PC-3 (cell line): Measurements from ENCODE around the gene PRKCE. TPM values are rescaled to one million over a fixed set of nuclear protein-coding genes. Genes with fewer than 3 reads are reported as not detected.

Source experiments
- ATAC-seq: fragments of 200-7000 bp; cut with Tn5 transposase; 2 replicates; pipeline ENCODE4 v1.9.1; 2020; ENCODE audit warnings: mild to moderate bottlenecking, moderate library complexity
- BruUV-seq: library from RNA; stranded (reverse); fragments of 400-500 nt; replicated peaks from 2 replicates; lab custom pipeline; 2021; lab: Mats Ljungman, UMichigan
- CTCF ChIA-PET: fragments of 300-600 bp; sonication (Branson Sonifier 250); formaldehyde crosslinking; loops from one replicate; lab custom pipeline; 2022; ENCODE audit warnings: antibody characterized with exemption; lab: Charles Lee
- POLR2A ChIA-PET: fragments of 300-600 bp; sonication (Branson Sonifier 250); formaldehyde crosslinking; loops from one replicate; lab custom pipeline; 2022; ENCODE audit warnings: antibody characterized with exemption; ENCODE audit not compliant: unreplicated experiment; lab: Charles Lee
- DNase-seq: peaks from one replicate; pipeline ENCODE4 v3.0.0-alpha.2; 2015
- H2AFZ ChIP-seq: fragments of 300-600 bp; sonication (generic); 2 replicates; pipeline ENCODE4 v1.6.0; 2016; ENCODE audit warnings: antibody characterized with exemption, low read length
- H3F3A ChIP-seq: fragments of 300-600 bp; sonication (generic); one replicate; pipeline ENCODE4 v1.6.0; 2017; ENCODE audit warnings: antibody characterized with exemption, low read length, control low read depth, mild to moderate bottlenecking; ENCODE audit not compliant: unreplicated experiment
- H3K27ac ChIP-seq: fragments of 300-600 bp; sonication (generic); 2 replicates; pipeline ENCODE4 v1.5.1; 2016; ENCODE audit warnings: mild to moderate bottlenecking, low read length
- H3K27me3 ChIP-seq: fragments of 300-600 bp; sonication (generic); 2 replicates; pipeline ENCODE4 v1.6.1; 2016; ENCODE audit warnings: low read length, mixed read lengths
- H3K36me3 ChIP-seq: fragments of 300-600 bp; sonication (generic); 2 replicates; pipeline ENCODE4 v1.6.1; 2016; ENCODE audit warnings: low read depth, mixed run types, low read length, mixed read lengths
- H3K4me1 ChIP-seq: fragments of 300-600 bp; sonication (generic); 2 replicates; pipeline ENCODE4 v1.5.1; 2016; ENCODE audit warnings: low read length; ENCODE audit not compliant: insufficient read depth
- H3K4me2 ChIP-seq: fragments of 300-600 bp; sonication (generic); 2 replicates; pipeline ENCODE4 v1.6.0; 2016; ENCODE audit warnings: low read length
- H3K4me3 ChIP-seq: fragments of 300-600 bp; sonication (generic); 2 replicates; pipeline ENCODE4 v1.5.1; 2016; ENCODE audit warnings: mild to moderate bottlenecking, low read length, mixed read lengths
- H3K79me2 ChIP-seq: fragments of 300-600 bp; sonication (generic); 2 replicates; pipeline ENCODE4 v1.6.1; 2017; ENCODE audit warnings: low read length, mixed read lengths
- H3K9ac ChIP-seq: fragments of 300-600 bp; sonication (generic); 2 replicates; pipeline ENCODE4 v1.6.0; 2016; ENCODE audit warnings: mild to moderate bottlenecking, low read length
- H3K9me2 ChIP-seq: fragments of 300-600 bp; sonication (generic); replicated peaks from 2 replicates; pipeline ENCODE4 v1.6.1; 2016; ENCODE audit warnings: mixed run types, low read length, mixed read lengths
- H3K9me3 ChIP-seq: fragments of 300-600 bp; sonication (generic); 2 replicates; pipeline ENCODE4 v1.6.1; 2016; ENCODE audit warnings: low read length, mixed read lengths
- H4K20me1 ChIP-seq: fragments of 300-600 bp; sonication (generic); 2 replicates; pipeline ENCODE4 v1.6.1; 2016; ENCODE audit warnings: low read length, mixed read lengths
- EZH2 ChIP-seq: fragments of 300-600 bp; sonication (generic); IDR thresholded peaks from one replicate; pipeline ENCODE4 v1.6.1; 2017; ENCODE audit warnings: antibody characterized with exemption, mild to moderate bottlenecking, low read length; ENCODE audit not compliant: unreplicated experiment
- EZH2phosphoT487 ChIP-seq: fragments of 300-600 bp; sonication (generic); IDR thresholded peaks from 2 replicates; pipeline ENCODE4 v1.6.1; 2018; ENCODE audit warnings: mild to moderate bottlenecking, antibody characterized with exemption, low read length, borderline replicate concordance
- intact Hi-C: fragments of 100-400 bp; cut with micrococcal nuclease; formaldehyde crosslinking; loops from 2 replicates; pipeline ENCODE4 v1.9.0; 2023
- total RNA-seq: library from RNA; depleted of rRNA; stranded (reverse); fragments of >200 nt; gene quantifications from 2 replicates; pipeline ENCODE4 v1.2.3, GENCODE V29; 2014
- TF ChIP-seq, protein P1 (sequence below): fragments of 300-600 bp; sonication (generic); conservative IDR thresholded peaks from 2 replicates; pipeline ENCODE4 v1.5.1; 2017; ENCODE audit warnings: antibody characterized with exemption, low read depth, mild to moderate bottlenecking, low read length

PRKCE gene
- total RNA-seq, 1 experiment from 2014 or later: 7.0 TPM

- H3K27ac ChIP-seq: no peak overlapping the region
Observed at GRCh38 chr2:45860136-45861121, 209.0 kb downstream of the PRKCE start.

GRCh38 chr2:45862843-45863242, 211.4 kb downstream of the PRKCE start:
- H3K4me1 ChIP-seq: no peaks in the 10 kb centered on the region
- H3K27ac ChIP-seq: no peak overlapping the region
- H2AFZ ChIP-seq: no peak overlapping the region
- TF ChIP-seq, protein P1, sequence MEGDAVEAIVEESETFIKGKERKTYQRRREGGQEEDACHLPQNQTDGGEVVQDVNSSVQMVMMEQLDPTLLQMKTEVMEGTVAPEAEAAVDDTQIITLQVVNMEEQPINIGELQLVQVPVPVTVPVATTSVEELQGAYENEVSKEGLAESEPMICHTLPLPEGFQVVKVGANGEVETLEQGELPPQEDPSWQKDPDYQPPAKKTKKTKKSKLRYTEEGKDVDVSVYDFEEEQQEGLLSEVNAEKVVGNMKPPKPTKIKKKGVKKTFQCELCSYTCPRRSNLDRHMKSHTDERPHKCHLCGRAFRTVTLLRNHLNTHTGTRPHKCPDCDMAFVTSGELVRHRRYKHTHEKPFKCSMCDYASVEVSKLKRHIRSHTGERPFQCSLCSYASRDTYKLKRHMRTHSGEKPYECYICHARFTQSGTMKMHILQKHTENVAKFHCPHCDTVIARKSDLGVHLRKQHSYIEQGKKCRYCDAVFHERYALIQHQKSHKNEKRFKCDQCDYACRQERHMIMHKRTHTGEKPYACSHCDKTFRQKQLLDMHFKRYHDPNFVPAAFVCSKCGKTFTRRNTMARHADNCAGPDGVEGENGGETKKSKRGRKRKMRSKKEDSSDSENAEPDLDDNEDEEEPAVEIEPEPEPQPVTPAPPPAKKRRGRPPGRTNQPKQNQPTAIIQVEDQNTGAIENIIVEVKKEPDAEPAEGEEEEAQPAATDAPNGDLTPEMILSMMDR: no peak
- TF ChIP-seq EZH2phosphoT487 (no peak), EZH2 (no peak)
- no peaks in the 10 kb centered on the region for H3K36me3 ChIP-seq
- BruUV-seq: no TSS peak
- POLR2A ChIA-PET: no interaction called here
- H3K9me3 ChIP-seq: no peaks in the 10 kb centered on the region
- DNase-seq (no peak), ATAC-seq (no peak)
- no peaks in the 10 kb centered on the region for H3K9me2 ChIP-seq
- no peaks in the 10 kb centered on the region for H3K27me3 ChIP-seq
- CTCF ChIA-PET: no interaction called here
- H3F3A ChIP-seq: no peaks in the 10 kb centered on the region
- H3K4me2 ChIP-seq: no peak overlapping the region
- H4K20me1 ChIP-seq: no peaks in the 10 kb centered on the region; the same call in 1 of the 2 replicates
- H3K4me3 ChIP-seq: no peak overlapping the region
- no peaks in the 10 kb centered on the region for H3K79me2 ChIP-seq
- no peak overlapping the region for H3K9ac ChIP-seq
- intact Hi-C loops: no loop called here

More at GRCh38 chr2:45860136-45861121, 209.0 kb downstream of the PRKCE start:
- no peaks in the 10 kb centered on the region; the same call in 1 of the 2 replicates for H4K20me1 ChIP-seq
- no peak overlapping the region for H3K9ac ChIP-seq
- POLR2A ChIA-PET: no interaction called here
- H3K9me2 ChIP-seq: no peaks in the 10 kb centered on the region
- no peak for DNase-seq
- no TSS peak for BruUV-seq
- no peak for ATAC-seq
- no peak overlapping the region for H2AFZ ChIP-seq
- no peak overlapping the region for H3K4me2 ChIP-seq
- intact Hi-C loops: no loop called here
- no peak for TF ChIP-seq EZH2
- TF ChIP-seq, protein P1: no peak
- no peak for TF ChIP-seq EZH2phosphoT487
- no peaks in the 10 kb centered on the region for H3K36me3 ChIP-seq
- no peaks in the 10 kb centered on the region for H3K9me3 ChIP-seq
- H3K4me3 ChIP-seq: no peak overlapping the region
- H3K27me3 ChIP-seq: no peaks in the 10 kb centered on the region
- no peaks in the 10 kb centered on the region for H3F3A ChIP-seq
- H3K79me2 ChIP-seq: no peaks in the 10 kb centered on the region
- CTCF ChIA-PET: no interaction called here
- H3K4me1 ChIP-seq: no peaks in the 10 kb centered on the region

- TF ChIP-seq, protein P1: no peak
- TF ChIP-seq EZH2phosphoT487: no peak
- TF ChIP-seq EZH2: no peak
- Histone ChIP-seq H3K4me1 (no peaks in the 10 kb centered on the region), H2AFZ (no peak overlapping the region), H4K20me1 (no peaks in the 10 kb centered on the region), H3K4me2 (no peak overlapping the region), H3K4me3 (no peak overlapping the region), H3F3A (no peaks in the 10 kb centered on the region), H3K9me3 (no peaks in the 10 kb centered on the region), H3K27ac (no peak overlapping the region), H3K9me2 (no peaks in the 10 kb centered on the region), H3K79me2 (no peaks in the 10 kb centered on the region), H3K27me3 (no peaks in the 10 kb centered on the region), H3K36me3 (no peaks in the 10 kb centered on the region), H3K9ac (no peak overlapping the region)
- ChIA-PET POLR2A (no interaction called here), CTCF (no interaction called here)
- ATAC-seq (no peak), DNase-seq (no peak)
- BruUV-seq: no TSS peak
- intact Hi-C loops: no loop called here
Observed at GRCh38 chr2:45864121-45864520, 212.6 kb downstream of the PRKCE start.
